Measurements from ENCODE around the gene KDM2A.

The KDM2A gene

GRCh38 chr11:67282876-67283371 lies 163.9 kb downstream of the KDM2A start:
- Histone ChIP-seq H3K9ac (ENCODE audit: low read depth, low read length, poor library complexity, severe bottlenecking) (no peak overlapping the region), H3K79me2 (ENCODE audit: insufficient read depth, low read length) (peaks cover 67% of the 10 kb centered on the region), H3K9me2 (replicated peaks; ENCODE audit: low read depth, low read length) (no peaks in the 10 kb centered on the region), H3K4me2 (ENCODE audit: low read depth, low read length, poor library complexity, severe bottlenecking) (no peak overlapping the region), H3K36me3 (ENCODE audit: insufficient read depth, low read length) (peaks cover 89% of the 10 kb centered on the region), H2AFZ (ENCODE audit: low read length) (no peak overlapping the region), H3K9me3 (ENCODE audit: insufficient read depth, low read depth, low read length) (no peaks in the 10 kb centered on the region), H3K4me3 (ENCODE audit: low read length, poor library complexity, severe bottlenecking) (no peak overlapping the region), H4K20me1 (ENCODE audit: insufficient read depth, low read length, poor library complexity, severe bottlenecking) (peaks cover 4% of the 10 kb centered on the region), H3K4me1 (ENCODE audit: insufficient read depth, low read length, poor library complexity, severe bottlenecking) (peaks cover 38% of the 10 kb centered on the region), H3K27me3 (ENCODE audit: insufficient read depth, low read length, poor library complexity, severe bottlenecking) (no peaks in the 10 kb centered on the region), H3F3A (ENCODE audit: low read depth) (0 out of 2 replicates have a peak, but pooled peaks cover 3% of the 10 kb centered on the region)
- TF ChIP-seq CTCF (conservative IDR thresholded peaks at IDR 0.05; ENCODE audit: low read length) (no peak), EZH2phosphoT487 (IDR thresholded peaks at IDR 0.05; ENCODE audit: borderline replicate concordance) (no peak)

GRCh38 chr11:67283481-67283963 lies 164.5 kb downstream of the KDM2A start:
- Histone ChIP-seq H3K36me3 (ENCODE audit: insufficient read depth, low read length) (peaks cover 84% of the 10 kb centered on the region), H3K4me3 (ENCODE audit: low read length, poor library complexity, severe bottlenecking) (no peak overlapping the region), H4K20me1 (ENCODE audit: insufficient read depth, low read length, poor library complexity, severe bottlenecking) (peaks cover 4% of the 10 kb centered on the region), H3K4me1 (ENCODE audit: insufficient read depth, low read length, poor library complexity, severe bottlenecking) (peaks cover 35% of the 10 kb centered on the region), H3K79me2 (ENCODE audit: insufficient read depth, low read length) (peaks cover 61% of the 10 kb centered on the region), H3K27me3 (ENCODE audit: insufficient read depth, low read length, poor library complexity, severe bottlenecking) (no peaks in the 10 kb centered on the region), H2AFZ (ENCODE audit: low read length) (no peak overlapping the region), H3K4me2 (ENCODE audit: low read depth, low read length, poor library complexity, severe bottlenecking) (no peak overlapping the region), H3K9me3 (ENCODE audit: insufficient read depth, low read depth, low read length) (no peaks in the 10 kb centered on the region), H3F3A (ENCODE audit: low read depth) (peaks cover 4% of the 10 kb centered on the region), H3K9me2 (replicated peaks; ENCODE audit: low read depth, low read length) (no peaks in the 10 kb centered on the region), H3K9ac (ENCODE audit: low read depth, low read length, poor library complexity, severe bottlenecking) (no peak overlapping the region)
- TF ChIP-seq EZH2phosphoT487 (IDR thresholded peaks at IDR 0.05; ENCODE audit: borderline replicate concordance) (no peak), CTCF (conservative IDR thresholded peaks at IDR 0.05; ENCODE audit: low read length) (no peak)

GRCh38 chr11:67284811-67285540 lies 165.9 kb downstream of the KDM2A start:
- H2AFZ ChIP-seq (ENCODE audit: low read length), result no peak overlapping the region
- H3K27me3 ChIP-seq (ENCODE audit: insufficient read depth, low read length, poor library complexity, severe bottlenecking), result no peaks in the 10 kb centered on the region
- no peaks in the 10 kb centered on the region for H3K9me3 ChIP-seq (ENCODE audit: insufficient read depth, low read depth, low read length)
- no peak overlapping the region for H3K4me2 ChIP-seq (ENCODE audit: low read depth, low read length, poor library complexity, severe bottlenecking)
- H4K20me1 ChIP-seq (ENCODE audit: insufficient read depth, low read length, poor library complexity, severe bottlenecking), result peaks cover 9% of the 10 kb centered on the region
- H3K4me1 ChIP-seq (ENCODE audit: insufficient read depth, low read length, poor library complexity, severe bottlenecking), result peaks cover 22% of the 10 kb centered on the region
- H3F3A ChIP-seq (ENCODE audit: low read depth), result peaks cover 6% of the 10 kb centered on the region
- peaks cover 51% of the 10 kb centered on the region for H3K79me2 ChIP-seq (ENCODE audit: insufficient read depth, low read length)
- no peaks in the 10 kb centered on the region for H3K9me2 ChIP-seq (replicated peaks; ENCODE audit: low read depth, low read length)
- no peak for TF ChIP-seq CTCF (conservative IDR thresholded peaks at IDR 0.05; ENCODE audit: low read length)
- TF ChIP-seq EZH2phosphoT487 (IDR thresholded peaks at IDR 0.05; ENCODE audit: borderline replicate concordance), result no peak
- no peak overlapping the region for H3K9ac ChIP-seq (ENCODE audit: low read depth, low read length, poor library complexity, severe bottlenecking)
- H3K4me3 ChIP-seq (ENCODE audit: low read length, poor library complexity, severe bottlenecking), result no peak overlapping the region
- H3K36me3 ChIP-seq (ENCODE audit: insufficient read depth, low read length), result peaks cover 69% of the 10 kb centered on the region; the same call in 1 of the 2 replicates
